HG03460 (cell line): ENCODE data around the gene MGAT5B.

ENCODE experiments used
- ATAC-seq: cut with Tn5 transposase; IDR thresholded peaks from one replicate; pipeline ENCODE4 v1.9.1; 2021; ENCODE audit not compliant: unreplicated experiment

MGAT5B gene

DNA sequence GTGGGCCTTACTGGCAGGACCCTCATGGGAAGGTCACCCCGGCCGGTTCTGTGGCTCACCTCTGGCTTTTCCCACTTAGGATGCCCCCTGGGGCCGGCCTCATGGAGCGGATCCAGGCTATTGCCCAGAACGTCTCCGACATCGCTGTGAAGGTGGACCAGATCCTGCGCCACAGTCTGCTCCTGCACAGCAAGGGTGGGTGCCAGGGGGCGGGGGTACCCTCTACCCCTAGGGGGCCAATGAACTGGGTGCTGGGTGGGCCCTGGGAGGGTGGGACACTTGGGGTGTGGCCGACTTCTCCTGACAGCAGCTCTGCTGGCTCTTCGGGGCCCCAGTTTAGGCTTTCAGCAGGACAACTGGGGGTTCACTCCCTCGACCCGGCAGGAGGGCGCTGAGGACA, 34.3 kb downstream of the MGAT5B start:
- ATAC-seq: no peak

DNA sequence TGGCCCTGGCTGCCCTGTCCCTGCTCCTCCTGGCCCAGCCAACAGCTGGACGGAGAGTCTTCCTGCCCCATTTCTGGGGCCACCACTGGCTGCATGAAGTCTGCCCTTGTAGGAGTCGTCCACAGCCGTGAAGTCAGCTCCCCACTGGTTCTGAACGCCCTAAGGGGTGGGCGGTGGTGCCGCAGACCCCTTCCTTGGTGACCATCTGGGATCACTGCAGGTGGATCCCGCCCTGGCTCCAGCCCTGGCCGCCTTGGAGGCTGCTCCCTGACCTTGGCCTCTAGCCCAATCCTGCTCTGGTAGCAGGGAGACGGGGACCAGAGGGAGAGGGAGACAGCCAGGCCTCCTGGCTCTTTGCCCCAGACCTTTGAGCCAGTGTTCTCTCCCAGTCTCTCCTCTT, 35.4 kb downstream of the MGAT5B start:
- no peak for ATAC-seq

DNA sequence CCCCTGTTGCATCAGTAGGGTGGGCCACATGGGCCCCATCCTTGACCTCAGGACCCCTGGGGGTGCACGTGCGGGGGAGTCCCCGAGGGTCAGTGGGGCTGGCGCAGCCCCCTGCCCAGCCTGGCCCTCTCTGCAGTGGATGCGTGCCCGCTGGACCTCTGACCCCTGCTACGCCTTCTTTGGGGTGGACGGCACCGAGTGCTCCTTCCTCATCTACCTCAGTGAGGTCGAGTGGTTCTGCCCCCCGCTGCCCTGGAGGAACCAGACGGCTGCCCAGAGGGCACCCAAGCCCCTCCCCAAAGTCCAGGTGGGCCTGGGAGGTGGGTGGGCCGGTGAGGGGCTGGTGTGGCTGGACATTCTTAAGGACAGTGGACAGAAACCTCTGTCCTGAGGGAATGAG, 35.9 kb downstream of the MGAT5B start:
- ATAC-seq: no peak

DNA sequence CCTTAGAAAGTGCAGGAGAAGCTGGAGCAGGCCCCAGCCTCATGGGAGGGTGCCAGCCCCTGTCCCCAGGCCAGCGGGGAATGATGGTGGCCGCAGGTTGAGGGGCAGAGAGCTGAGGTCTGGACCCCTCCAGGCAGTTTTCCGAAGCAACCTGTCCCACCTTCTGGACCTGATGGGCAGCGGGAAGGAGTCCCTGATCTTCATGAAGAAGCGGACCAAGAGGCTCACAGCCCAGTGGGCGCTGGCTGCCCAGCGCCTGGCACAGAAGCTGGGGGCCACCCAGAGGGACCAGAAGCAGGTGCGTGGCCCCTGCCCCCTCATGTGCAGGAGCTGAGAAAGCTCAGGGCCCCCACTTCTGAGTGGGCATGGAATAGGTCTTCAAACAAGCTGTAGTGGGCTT, 36.8 kb downstream of the MGAT5B start:
- no peak for ATAC-seq

DNA sequence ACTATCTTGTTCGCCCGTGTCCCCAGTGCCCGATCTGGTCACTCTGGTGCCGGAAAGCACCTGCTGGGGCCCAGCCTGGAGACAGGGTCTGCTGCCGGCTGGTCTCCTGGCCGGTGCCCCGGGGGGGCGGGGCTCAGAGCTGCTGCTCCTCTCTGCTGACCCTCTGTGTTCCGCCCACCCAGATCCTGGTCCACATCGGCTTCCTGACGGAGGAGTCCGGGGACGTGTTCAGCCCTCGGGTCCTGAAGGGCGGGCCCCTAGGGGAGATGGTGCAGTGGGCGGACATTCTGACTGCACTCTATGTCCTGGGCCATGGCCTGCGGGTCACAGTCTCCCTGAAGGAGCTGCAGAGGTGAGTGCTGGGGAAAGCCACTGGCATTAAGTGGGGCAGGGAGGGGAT, 37.6 kb downstream of the MGAT5B start:
- ATAC-seq: no peak

DNA sequence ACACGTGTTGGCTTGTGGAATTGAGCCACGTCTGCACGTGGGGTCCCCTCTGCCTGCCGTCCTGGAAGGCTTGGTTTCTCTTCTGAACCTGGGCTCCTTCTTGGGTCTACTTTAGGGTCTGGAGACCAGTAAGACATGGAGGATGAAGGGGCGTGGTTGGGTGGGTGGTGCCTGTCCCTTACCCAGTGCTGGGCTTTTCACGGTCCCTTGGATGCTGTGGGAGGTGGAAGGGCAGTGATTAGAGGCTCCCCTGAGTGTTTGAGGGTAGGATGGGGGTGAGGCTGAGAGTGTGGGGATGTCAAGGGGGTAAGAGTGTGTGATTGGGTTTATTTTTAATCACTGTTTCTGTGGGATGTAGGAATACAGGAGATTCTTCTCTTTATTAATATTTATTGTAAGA, 38.3 kb downstream of the MGAT5B start:
- ATAC-seq: no peak

DNA sequence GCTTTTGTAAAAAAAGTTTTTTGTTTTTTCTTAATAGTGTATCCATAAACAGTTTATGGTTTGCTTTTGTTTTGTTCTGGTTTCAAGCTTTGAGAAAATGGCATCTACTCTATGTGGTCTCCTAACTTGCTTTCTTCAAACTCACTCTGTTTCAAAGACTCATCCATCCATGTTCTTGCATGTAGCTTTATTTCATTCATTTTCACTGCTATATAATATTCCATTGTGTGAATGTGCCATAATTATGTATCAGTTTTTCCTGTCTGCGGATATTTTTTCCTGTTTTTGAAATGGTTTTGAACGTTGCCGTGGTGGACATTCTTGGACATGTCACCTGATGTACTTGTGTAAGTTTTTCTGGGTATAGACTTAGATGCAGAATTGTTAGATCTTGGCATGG, 39.1 kb downstream of the MGAT5B start:
- no peak for ATAC-seq

DNA sequence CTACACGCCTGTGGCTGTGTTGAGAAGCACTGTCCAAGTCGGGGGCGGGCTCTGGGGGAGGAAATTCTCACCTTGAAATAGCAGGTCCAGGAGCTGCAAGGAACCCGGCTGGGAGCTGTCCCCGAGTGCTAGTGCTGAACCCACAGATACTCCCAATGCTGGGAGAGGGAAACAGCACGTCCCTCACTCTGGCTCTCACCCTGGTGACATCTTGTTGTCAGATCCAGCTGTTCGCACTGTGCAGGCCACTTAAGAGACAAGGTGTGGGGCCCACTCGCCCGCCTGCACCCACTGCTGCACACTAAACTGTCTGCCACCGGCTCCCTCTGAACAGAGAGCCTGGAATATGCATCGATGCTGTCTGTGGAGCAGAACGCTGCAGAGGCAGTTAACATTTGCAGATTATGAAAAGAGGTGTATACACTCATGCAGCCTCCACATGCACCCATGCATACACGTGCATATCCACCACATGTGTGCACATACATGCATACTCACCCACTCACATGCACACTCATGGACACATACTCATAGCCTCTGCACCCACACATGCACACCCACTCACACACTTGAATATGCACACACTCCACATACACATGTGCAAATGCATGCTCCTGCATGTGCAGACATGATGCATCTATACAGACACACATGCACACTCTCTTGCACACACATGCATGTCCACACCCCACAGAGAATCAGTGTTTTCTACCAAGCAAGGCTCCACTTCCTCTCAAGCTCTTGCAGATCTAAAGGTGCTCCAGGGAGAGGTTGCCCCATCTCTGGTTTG, 42.0 kb downstream of the MGAT5B start:
- no peak for ATAC-seq

DNA sequence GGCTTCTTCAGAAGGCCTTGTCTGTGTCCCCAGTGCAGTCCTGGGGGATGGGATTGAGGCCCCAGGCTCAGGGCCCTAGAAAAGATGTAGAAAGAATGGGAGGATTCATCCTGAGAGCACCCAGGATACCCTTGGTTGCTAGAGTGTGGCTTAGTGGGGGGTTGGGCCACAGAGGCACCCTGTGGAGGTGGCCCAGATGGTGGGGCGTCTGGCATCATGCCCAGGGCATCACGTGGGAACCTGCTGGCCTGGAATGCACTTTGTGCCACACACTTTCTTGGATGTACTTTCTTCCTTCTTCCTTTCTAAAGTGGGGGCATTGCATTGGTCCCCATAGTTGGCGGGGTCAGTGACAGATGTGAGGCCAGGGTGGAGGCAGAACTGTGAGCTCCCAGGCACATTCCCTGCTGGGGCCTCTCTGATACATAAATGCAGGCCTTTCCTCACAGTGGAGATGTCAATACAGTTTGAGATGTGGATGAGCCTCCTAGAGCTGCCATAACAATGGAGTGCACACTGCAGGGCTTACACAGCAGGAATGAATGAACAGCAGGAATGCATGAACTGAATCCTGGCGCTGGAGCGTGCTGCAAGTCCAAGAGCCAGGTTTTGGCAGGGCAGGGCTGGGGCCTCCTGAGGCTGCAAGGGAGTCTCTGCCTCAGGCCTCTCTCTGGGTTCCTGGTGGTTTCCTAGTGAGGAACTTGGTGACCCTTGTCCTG, 43.3 kb downstream of the MGAT5B start:
- no peak for ATAC-seq

DNA sequence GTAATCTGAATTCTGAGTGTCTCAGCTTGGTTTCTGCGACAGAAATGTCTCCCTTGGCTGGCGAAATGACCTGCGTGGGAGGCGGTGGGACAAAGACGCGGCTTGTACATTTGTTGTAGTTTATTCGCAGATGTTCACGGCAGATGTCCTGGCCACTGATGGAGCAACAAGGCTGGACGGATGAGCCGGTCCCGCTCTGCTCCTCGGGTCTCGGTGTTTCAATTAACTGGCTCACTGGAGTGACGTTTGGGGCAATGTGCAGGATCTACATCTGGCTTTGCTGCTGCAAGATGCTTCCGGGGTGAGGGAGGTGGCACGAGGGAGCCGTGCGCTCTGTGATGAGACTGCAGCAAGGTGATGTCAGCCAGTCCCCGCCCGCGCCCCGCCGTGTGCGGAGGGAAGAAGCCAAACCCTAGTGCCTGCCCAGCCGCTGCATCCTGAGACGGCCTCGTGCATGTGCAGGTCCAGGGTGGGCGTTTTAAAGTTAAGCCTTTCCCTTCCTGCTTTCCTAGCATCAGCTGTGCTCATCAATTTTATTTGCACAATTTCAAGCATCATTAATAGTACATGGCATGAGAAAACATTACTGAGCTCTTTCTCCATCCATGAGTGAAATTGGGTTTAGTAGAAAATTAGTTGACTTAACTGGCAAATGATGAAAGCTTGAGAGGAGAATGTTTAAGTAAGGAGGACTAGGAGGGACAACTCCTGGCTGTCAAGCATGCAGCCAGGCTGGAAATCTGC, 44.4 kb downstream of the MGAT5B start:
- ATAC-seq: no peak

DNA sequence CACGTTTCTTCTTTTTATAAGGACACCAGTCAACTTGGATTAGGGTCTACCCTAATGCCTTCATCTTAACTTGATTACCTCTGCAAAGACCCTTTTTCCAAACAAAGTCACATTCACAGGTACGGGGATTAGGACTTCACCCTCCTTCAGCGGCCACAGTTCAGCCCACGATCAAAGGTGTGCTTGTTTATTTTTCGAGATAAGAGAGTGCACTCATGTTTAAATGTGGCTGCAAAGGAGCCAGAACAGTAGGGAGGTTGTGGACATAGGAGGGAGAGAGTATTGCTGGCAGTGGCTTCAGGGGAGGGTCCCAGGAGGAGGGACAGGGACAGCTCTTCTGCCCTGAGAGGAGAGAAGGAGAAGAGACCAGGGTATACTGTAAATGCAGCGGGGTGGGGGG, 46.7 kb downstream of the MGAT5B start:
- ATAC-seq: no peak

DNA sequence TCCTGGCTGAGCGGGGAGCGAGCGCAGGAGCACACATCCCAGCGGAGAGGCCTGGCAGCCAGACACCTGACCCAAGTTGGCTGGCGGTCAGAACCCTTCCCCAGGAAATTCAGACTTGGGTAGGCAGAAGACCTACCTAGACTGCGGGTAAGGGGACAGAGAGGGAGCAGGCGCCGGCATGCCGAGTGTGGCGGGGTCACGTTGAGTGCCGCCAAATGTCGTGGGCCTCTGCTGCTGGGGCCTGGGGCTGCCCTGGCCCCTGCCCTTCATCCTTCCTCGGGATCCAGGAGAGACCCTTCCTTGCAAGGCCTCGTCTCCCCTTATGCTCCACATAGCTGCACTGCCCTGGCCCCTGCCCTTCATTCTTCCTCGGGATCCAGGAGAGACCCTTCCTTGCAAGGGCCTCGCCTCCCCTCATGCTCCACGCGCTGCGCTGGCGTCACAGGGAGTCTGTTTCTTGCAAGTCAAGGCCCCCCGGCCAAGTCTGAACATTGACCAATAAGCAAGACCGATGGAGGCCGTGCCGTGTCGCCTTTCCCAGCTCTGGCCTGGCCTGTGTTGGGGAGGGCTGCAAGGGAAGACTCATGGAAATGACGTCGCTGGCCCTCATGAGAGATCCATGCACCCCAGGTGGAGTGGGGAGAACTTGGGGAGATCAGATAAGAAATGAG, 47.8 kb downstream of the MGAT5B start:
- ATAC-seq: no peak

DNA sequence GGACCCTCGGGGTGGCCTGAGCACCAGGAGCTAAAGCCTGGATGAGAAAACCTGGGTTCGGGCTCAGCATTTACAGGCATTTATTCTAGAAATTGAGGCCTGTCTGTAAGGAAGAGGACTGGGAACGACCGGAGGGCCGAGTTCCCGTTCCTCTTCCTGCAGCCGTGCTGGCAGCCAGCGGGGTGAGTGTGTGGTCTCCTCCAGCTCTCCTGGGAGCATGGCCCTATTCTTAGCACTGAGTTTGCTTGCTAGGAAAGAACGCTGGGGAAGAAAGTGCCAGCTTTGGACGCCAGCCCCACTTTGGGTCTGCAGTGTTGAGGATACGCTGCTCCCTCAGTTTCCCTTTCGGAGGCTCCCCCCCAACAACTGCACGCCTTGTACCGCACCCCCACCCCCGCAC, 49.6 kb downstream of the MGAT5B start:
- no peak for ATAC-seq

DNA sequence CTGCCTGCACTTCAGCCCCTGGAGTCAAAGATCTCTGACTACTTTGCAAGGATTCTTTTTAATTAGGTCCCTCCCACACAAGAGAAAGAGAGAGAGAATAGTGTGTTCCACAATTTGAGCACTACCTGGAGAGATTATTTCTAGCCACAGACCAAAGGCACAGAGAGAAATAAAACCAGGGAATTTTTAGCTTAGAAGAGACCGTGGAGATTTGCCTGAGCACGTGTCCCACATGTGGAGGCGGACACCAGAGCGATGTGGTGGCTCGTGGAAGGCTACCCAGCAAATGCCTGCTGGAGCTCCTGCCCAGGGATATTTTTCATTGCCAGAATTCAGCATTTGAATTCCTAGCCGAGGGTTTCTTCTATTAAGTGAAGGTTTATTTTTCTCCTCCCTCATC, 50.6 kb downstream of the MGAT5B start:
- ATAC-seq: no peak

DNA sequence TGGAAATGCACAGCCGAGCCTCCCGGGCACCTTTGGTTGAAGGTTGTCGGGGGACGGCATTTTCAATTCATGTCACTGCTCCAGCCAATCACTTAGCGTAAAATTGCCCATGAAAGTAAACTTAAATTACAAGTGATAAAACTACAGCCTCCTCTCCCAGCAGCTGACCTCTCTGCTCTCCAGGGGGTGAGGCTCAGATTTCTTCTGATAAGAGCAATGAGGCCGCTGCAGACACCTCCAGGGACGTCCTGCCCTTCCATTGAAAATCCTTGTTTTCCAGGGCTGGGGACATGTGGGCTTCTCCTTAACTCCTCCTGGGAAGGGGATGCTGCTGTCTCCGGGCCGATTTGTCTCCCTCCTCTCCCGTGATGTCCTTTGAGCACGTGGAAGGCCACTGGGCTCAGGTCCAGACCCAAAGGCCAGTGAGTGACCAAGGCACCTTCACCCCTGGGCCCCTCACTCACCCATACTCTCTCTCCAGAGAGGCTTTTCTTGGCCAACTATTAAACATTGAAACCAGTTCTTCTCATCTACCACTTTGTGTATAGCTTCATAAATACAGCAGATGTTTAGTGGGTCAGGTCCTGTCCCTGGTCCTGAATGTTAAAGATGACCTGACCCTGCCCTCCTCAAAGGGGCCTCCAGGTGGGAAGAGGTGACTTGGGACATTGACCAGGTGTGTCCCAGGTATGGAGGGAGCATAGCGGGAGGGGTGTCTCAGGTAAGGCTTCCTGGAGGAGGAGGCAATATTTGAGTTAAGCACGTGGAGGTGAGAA, 52.3 kb downstream of the MGAT5B start:
- ATAC-seq: no peak

DNA sequence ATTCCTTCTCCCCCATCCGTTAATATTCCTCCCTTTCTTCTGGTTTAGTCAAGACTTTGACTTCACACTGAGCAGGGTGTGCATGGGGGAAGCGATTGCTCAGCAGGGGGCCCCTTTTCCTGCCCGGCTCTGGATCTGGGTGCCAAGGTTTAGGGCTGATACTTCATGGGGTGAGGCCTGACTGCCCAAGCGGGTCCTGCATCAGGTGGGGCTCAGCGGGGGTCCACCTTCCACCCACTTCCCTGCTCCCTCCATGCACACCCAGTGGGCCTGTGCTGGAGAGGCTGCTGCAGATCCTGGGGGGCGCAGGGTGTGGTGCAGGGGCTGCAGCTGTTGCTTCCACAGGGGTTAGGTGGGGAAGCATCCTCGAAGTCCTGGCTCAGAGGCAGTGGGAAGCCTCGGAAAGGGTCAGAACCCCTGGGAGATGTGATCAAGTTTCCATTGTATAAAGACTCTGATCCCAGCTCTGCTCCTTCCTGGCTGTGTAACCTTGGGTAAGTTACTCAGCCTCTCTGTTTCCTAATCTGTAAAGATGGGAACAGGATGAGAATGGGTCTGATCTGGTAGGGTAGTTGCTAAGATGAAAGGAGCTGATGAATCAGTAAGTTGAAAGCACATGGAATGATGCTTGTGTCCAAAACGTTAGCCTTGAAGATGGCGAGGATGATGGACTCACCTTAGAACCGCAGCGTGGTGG, 53.3 kb downstream of the MGAT5B start:
- no peak for ATAC-seq

DNA sequence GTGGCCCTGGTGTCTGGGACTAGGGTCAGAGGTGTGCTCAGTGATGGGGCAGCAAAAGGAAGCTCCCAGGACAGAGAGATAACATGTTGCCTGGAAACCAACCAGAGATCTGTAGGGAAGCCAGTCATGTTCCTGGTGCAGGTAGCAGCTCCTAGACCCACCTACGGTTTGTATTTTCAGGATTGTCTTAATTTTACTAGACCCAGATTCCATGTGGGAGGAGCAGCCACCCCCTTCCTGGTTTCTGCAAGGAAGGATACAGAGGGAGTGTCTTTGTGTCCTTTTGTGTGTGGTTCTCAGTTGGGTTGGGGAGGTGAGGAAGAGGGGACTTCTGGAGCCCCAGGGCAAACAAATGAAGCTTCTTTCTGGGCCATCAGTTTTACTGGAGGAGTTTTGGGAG, 53.9 kb downstream of the MGAT5B start:
- no peak for ATAC-seq

DNA sequence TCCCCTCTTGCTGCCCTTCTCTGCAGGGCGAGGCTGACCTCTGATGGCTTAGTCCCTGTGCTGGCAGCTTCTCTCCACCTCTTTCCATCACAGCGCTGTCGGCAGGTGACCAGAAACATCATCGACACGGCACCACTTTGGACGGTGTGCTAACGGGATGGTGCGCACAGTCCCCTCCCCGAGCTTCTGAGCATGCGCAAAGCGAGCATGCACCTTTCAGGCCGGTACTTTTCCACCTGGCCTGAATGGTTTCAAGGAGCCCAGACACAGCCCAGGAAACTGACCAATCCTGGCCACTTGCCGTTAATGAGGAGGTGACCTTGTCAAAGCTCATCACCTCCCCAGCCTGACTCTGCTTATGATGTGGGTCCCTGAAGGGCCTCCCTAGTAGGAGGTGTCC, 54.8 kb downstream of the MGAT5B start:
- no peak for ATAC-seq

DNA sequence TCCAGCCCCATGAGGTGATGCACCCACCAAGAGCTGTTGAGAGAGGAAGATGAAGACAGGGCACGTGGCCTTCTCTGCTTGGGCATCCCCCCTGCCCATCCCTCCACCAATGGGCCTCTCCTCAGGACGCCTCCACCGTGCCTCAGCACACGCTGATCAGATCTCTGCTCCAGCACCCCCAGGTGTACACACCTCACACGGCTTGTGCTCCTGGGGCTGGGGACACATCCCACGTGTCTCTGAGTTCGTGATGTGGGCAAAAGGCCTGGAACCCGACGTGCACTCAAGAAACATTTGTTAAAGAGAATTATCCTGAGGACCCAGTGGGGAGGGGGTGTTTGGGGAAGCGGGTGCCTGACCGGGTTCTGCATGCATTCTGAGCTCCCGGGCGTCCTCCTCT, 55.3 kb downstream of the MGAT5B start:
- ATAC-seq: no peak
